Endothelial cell of umbilical vein (primary cell): Measurements from ENCODE around the gene FAM222B.

Source experiments
- POLR2AphosphoS5 ChIP-seq: IDR thresholded peaks from 2 replicates; pipeline ENCODE4 v1.6.1; 2012; ENCODE audit warnings: low read depth, mild to moderate bottlenecking, control low read depth, low read length, moderate library complexity; ENCODE audit not compliant: insufficient read depth
- TF ChIP-seq, protein P1 (sequence below), 2 donors: IDR thresholded peaks; 1 replicate in 1 of 2; 2 replicates in 1 of 2; pipeline ENCODE4 v1.5.1; 2011; ENCODE audit warnings: low read length in 2 of 2, mild to moderate bottlenecking in 2 of 2, moderate library complexity in 2 of 2, control low read depth in 1 of 2, inconsistent platforms in 1 of 2, low read depth in 1 of 2; ENCODE audit not compliant: insufficient read depth in 1 of 2; ENCODE audit errors: extremely low read depth in 1 of 2
- TF ChIP-seq, protein P2 (sequence below): IDR thresholded peaks from 2 replicates; pipeline ENCODE4 v1.6.1; 2011; ENCODE audit not compliant: insufficient read depth, insufficient read length

DNA sequence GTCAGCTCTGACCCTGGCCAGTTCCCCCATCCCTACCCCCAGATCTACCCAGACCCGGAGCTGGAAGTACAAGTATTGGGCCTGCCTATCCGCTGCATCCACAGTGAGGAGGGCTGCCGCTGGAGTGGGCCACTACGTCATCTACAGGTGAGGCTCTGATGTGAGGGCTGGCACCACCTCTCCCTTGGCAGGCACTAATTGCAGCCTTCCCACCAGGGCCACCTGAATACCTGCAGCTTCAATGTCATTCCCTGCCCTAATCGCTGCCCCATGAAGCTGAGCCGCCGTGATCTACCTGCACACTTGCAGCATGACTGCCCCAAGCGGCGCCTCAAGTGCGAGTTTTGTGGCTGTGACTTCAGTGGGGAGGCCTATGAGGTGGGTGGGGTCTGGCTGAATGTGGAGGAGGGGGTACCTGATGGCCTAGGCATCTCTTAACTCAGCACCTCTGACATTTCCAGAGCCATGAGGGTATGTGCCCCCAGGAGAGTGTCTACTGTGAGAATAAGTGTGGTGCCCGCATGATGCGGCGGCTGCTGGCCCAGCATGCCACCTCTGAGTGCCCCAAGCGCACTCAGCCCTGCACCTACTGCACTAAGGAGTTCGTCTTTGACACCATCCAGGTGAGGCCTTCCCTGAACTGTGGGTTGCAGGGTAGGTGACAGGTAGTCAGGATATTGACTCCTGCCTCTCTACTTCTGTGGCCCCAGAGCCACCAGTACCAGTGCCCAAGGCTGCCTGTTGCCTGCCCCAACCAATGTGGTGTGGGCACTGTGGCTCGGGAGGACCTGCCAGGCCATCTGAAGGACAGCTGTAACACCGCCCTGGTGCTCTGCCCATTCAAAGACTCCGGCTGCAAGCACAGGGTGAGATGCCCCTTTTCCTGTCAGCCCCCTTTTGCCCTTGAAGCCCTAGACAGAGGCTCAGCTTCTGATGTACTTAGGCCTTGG, 94.5 kb downstream of the FAM222B start:
- TF ChIP-seq, protein P1, sequence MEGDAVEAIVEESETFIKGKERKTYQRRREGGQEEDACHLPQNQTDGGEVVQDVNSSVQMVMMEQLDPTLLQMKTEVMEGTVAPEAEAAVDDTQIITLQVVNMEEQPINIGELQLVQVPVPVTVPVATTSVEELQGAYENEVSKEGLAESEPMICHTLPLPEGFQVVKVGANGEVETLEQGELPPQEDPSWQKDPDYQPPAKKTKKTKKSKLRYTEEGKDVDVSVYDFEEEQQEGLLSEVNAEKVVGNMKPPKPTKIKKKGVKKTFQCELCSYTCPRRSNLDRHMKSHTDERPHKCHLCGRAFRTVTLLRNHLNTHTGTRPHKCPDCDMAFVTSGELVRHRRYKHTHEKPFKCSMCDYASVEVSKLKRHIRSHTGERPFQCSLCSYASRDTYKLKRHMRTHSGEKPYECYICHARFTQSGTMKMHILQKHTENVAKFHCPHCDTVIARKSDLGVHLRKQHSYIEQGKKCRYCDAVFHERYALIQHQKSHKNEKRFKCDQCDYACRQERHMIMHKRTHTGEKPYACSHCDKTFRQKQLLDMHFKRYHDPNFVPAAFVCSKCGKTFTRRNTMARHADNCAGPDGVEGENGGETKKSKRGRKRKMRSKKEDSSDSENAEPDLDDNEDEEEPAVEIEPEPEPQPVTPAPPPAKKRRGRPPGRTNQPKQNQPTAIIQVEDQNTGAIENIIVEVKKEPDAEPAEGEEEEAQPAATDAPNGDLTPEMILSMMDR (IDR thresholded peaks at IDR 0.05; ENCODE audit: extremely low read depth in 1 of 2, insufficient read depth in 1 of 2, low read depth in 1 of 2, low read length in 2 of 2), result no peak
- no peak for TF ChIP-seq POLR2AphosphoS5
- TF ChIP-seq, protein P2, sequence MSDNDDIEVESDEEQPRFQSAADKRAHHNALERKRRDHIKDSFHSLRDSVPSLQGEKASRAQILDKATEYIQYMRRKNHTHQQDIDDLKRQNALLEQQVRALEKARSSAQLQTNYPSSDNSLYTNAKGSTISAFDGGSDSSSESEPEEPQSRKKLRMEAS, result no peak
